ENCODE data around the gene ARID2. TPM values are rescaled to one million over a fixed set of nuclear protein-coding genes. Genes with fewer than 3 reads are reported as not detected.

The ARID2 gene
- polyA plus RNA-seq, 1 donor (not counting 4 experiments of a cell fraction or from before 2014, with no cell fraction given): 15.1 TPM

DNA sequence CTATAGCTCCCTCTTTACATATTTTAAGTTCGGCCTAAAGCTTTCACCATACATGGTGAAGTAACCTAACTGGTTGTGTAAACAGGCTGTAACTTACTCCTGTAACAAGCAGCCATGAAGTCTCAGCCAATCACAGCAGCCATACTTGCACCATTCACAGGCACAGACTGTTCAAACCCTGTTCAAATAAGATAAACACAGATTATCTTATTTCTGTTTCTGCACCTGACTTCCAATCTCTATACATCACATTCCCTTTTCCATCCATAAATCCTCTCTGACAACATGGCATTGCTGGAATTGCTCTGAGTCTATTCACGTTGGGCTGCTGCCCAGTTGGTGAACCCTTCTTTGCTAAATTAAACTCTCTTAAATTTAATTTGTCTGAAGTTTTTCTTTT is 34.5 kb upstream of the ARID2 start:
- H3K36me3 ChIP-seq (ENCODE audit: control insufficient read depth in 2 of 2, extremely low read depth in 1 of 2, insufficient read depth in 2 of 2, low read length in 2 of 2): no peaks in the 10 kb centered on the region
- H3K9me3 ChIP-seq (ENCODE audit: control insufficient read depth, low read depth, low read length): no peaks in the 10 kb centered on the region
- no peaks in the 10 kb centered on the region for H3K27me3 ChIP-seq (ENCODE audit: control insufficient read depth, extremely low read depth, insufficient read depth, low read length)
- H3K4me3 ChIP-seq (ENCODE audit: control insufficient read depth in 2 of 3, extremely low read depth in 1 of 3, insufficient read depth in 2 of 3, low read depth in 1 of 3, low read length in 3 of 3): no peak overlapping the region
- no peak for FAIRE-seq
- H3K9ac ChIP-seq (ENCODE audit: control insufficient read depth, extremely low read depth, insufficient read depth, low read length): no peak overlapping the region
- TF ChIP-seq EZH2 (IDR thresholded peaks at IDR 0.05; ENCODE audit: low read length): no peak
- TF ChIP-seq, protein P1, sequence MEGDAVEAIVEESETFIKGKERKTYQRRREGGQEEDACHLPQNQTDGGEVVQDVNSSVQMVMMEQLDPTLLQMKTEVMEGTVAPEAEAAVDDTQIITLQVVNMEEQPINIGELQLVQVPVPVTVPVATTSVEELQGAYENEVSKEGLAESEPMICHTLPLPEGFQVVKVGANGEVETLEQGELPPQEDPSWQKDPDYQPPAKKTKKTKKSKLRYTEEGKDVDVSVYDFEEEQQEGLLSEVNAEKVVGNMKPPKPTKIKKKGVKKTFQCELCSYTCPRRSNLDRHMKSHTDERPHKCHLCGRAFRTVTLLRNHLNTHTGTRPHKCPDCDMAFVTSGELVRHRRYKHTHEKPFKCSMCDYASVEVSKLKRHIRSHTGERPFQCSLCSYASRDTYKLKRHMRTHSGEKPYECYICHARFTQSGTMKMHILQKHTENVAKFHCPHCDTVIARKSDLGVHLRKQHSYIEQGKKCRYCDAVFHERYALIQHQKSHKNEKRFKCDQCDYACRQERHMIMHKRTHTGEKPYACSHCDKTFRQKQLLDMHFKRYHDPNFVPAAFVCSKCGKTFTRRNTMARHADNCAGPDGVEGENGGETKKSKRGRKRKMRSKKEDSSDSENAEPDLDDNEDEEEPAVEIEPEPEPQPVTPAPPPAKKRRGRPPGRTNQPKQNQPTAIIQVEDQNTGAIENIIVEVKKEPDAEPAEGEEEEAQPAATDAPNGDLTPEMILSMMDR (optimal IDR thresholded peaks at IDR 0.05 in 1 of 3, IDR thresholded peaks at IDR 0.05 in 1 of 3, conservative IDR thresholded peaks at IDR 0.05 in 1 of 3; ENCODE audit: extremely low read depth in 1 of 3, insufficient read depth in 2 of 3, low read length in 3 of 3): no peak
- dilution Hi-C loops (cut with MboI; ENCODE audit: extremely low pct_ligation_motif_present, low sequenced_read_pairs): no loop called here
- no peak overlapping the region for H3K4me2 ChIP-seq (ENCODE audit: control insufficient read depth, extremely low read depth, insufficient read depth, low read depth, low read length)
- H3K4me1 ChIP-seq (ENCODE audit: control insufficient read depth, extremely low read depth, insufficient read depth, low read length): no peaks in the 10 kb centered on the region
- H3K79me2 ChIP-seq (ENCODE audit: control insufficient read depth, insufficient read depth, low read length): no peaks in the 10 kb centered on the region
- H4K20me1 ChIP-seq (ENCODE audit: control insufficient read depth, extremely low read depth, insufficient read depth, low read length): no peaks in the 10 kb centered on the region
- no peak overlapping the region for H3K27ac ChIP-seq (ENCODE audit: control insufficient read depth, insufficient read depth, low read length)
- DNase-seq (ENCODE audit: low read depth, low spot score): no peak
- H3K9me1 ChIP-seq (ENCODE audit: control insufficient read depth, extremely low read depth, insufficient read depth, low read length): no peaks in the 10 kb centered on the region
- no peak overlapping the region for H2AFZ ChIP-seq (ENCODE audit: control insufficient read depth, low read length)

DNA sequence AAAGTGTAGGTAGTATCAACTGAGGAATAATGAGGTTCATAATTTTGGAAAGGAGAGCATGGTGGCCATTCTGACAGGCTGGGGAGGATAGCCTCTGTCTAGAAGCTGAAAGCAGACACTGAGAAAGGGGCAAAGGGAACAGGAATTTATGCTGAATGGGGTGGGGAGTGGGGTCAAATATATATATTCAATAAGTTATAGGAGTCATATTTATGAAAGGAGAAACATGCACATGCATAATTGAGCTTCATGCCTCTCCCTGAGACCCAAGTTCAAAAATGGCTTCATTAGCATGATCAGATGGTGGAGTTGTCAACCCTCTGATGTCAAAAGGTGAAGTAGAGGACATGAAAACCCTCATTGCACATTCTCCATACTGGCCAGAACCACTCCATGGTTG is 33.9 kb upstream of the ARID2 start:
- Histone ChIP-seq H3K27me3 (ENCODE audit: control insufficient read depth, extremely low read depth, insufficient read depth, low read length) (no peaks in the 10 kb centered on the region), H3K4me1 (ENCODE audit: control insufficient read depth, extremely low read depth, insufficient read depth, low read length) (no peaks in the 10 kb centered on the region), H3K4me2 (ENCODE audit: control insufficient read depth, extremely low read depth, insufficient read depth, low read depth, low read length) (no peak overlapping the region), H3K9me1 (ENCODE audit: control insufficient read depth, extremely low read depth, insufficient read depth, low read length) (no peaks in the 10 kb centered on the region), H3K9ac (ENCODE audit: control insufficient read depth, extremely low read depth, insufficient read depth, low read length) (no peak overlapping the region), H3K79me2 (ENCODE audit: control insufficient read depth, insufficient read depth, low read length) (no peaks in the 10 kb centered on the region), H4K20me1 (ENCODE audit: control insufficient read depth, extremely low read depth, insufficient read depth, low read length) (no peaks in the 10 kb centered on the region), H3K9me3 (ENCODE audit: control insufficient read depth, low read depth, low read length) (no peaks in the 10 kb centered on the region), H3K4me3 (ENCODE audit: control insufficient read depth in 2 of 3, extremely low read depth in 1 of 3, insufficient read depth in 2 of 3, low read depth in 1 of 3, low read length in 3 of 3) (no peak overlapping the region), H2AFZ (ENCODE audit: control insufficient read depth, low read length) (no peak overlapping the region), H3K36me3 (ENCODE audit: control insufficient read depth in 2 of 2, extremely low read depth in 1 of 2, insufficient read depth in 2 of 2, low read length in 2 of 2) (no peaks in the 10 kb centered on the region), H3K27ac (ENCODE audit: control insufficient read depth, insufficient read depth, low read length) (no peak overlapping the region)
- no peak for FAIRE-seq
- DNase-seq (ENCODE audit: low read depth, low spot score): no peak
- no peak for TF ChIP-seq EZH2 (IDR thresholded peaks at IDR 0.05; ENCODE audit: low read length)
- TF ChIP-seq, protein P1 (optimal IDR thresholded peaks at IDR 0.05 in 1 of 3, IDR thresholded peaks at IDR 0.05 in 1 of 3, conservative IDR thresholded peaks at IDR 0.05 in 1 of 3; ENCODE audit: extremely low read depth in 1 of 3, insufficient read depth in 2 of 3, low read length in 3 of 3): no peak
- dilution Hi-C loops (cut with MboI; ENCODE audit: extremely low pct_ligation_motif_present, low sequenced_read_pairs): no loop called here

Data from keratinocyte (primary cell).